HEK293 (cell line): Measurements from ENCODE around the gene TAS1R3.

Source experiments
- BCL11A ChIP-seq: fragments of 450-650 bp; formaldehyde crosslinking; IDR thresholded peaks from 2 replicates; pipeline ENCODE4 v1.5.1; 2016; ENCODE audit warnings: low read depth, missing biosample characterization, missing genetic modification characterization
- BCL11B ChIP-seq: fragments of 450-650 bp; formaldehyde crosslinking; IDR thresholded peaks from 2 replicates; pipeline ENCODE4 v1.5.1; 2016; ENCODE audit warnings: low read depth, missing biosample characterization, missing genetic modification characterization
- FEZF1 ChIP-seq: fragments of 450-650 bp; formaldehyde crosslinking; IDR thresholded peaks from 2 replicates; pipeline ENCODE4 v1.5.1; 2016; ENCODE audit warnings: missing biosample characterization, missing genetic modification characterization
- GFI1B ChIP-seq: fragments of 450-650 bp; formaldehyde crosslinking; IDR thresholded peaks from 2 replicates; pipeline ENCODE4 v1.5.1; 2016; ENCODE audit warnings: missing biosample characterization, missing genetic modification characterization
- GLIS1 ChIP-seq: fragments of 450-650 bp; formaldehyde crosslinking; IDR thresholded peaks from 2 replicates; pipeline ENCODE4 v1.5.1; 2016; ENCODE audit warnings: missing biosample characterization, missing genetic modification characterization
- HOXD13 ChIP-seq: sonication (generic); formaldehyde crosslinking; IDR thresholded peaks from 2 replicates; pipeline ENCODE4 v1.8.0; 2022; ENCODE audit warnings: missing genetic modification reagents, borderline replicate concordance
- KLF1 ChIP-seq: fragments of 450-650 bp; formaldehyde crosslinking; IDR thresholded peaks from 2 replicates; pipeline ENCODE4 v1.5.1; 2016; ENCODE audit warnings: missing biosample characterization, missing genetic modification characterization
- SCRT2 ChIP-seq: fragments of 450-650 bp; formaldehyde crosslinking; IDR thresholded peaks from 2 replicates; pipeline ENCODE4 v1.5.1; 2016; ENCODE audit warnings: missing biosample characterization, missing genetic modification characterization
- SP3 ChIP-seq: fragments of 450-650 bp; formaldehyde crosslinking; IDR thresholded peaks from 2 replicates; pipeline ENCODE4 v1.5.1; 2016; ENCODE audit warnings: missing biosample characterization, missing genetic modification characterization
- ZBTB7A ChIP-seq: fragments of 450-650 bp; formaldehyde crosslinking; IDR thresholded peaks from 2 replicates; pipeline ENCODE4 v1.5.1; 2016; ENCODE audit warnings: low read depth, missing biosample characterization, missing genetic modification characterization
- ZFHX2 ChIP-seq: fragments of 450-650 bp; formaldehyde crosslinking; conservative IDR thresholded peaks from 2 replicates; pipeline ENCODE4 v1.5.1; 2016; ENCODE audit warnings: missing biosample characterization, missing genetic modification characterization
- ZFP41 ChIP-seq: fragments of 450-650 bp; formaldehyde crosslinking; IDR thresholded peaks from 2 replicates; pipeline ENCODE4 v1.5.1; 2016; ENCODE audit warnings: missing biosample characterization, missing genetic modification characterization, borderline replicate concordance
- ZFP69B ChIP-seq: fragments of 450-650 bp; formaldehyde crosslinking; IDR thresholded peaks from 2 replicates; pipeline ENCODE4 v1.5.1; 2016; ENCODE audit warnings: missing biosample characterization, missing genetic modification characterization
- ZNF19 ChIP-seq: fragments of 450-650 bp; formaldehyde crosslinking; IDR thresholded peaks from 2 replicates; pipeline ENCODE4; 2016; ENCODE audit warnings: missing biosample characterization, missing genetic modification characterization, low read depth
- ZNF202 ChIP-seq: fragments of 450-650 bp; formaldehyde crosslinking; IDR thresholded peaks from 2 replicates; pipeline ENCODE4 v1.5.1; 2016; ENCODE audit warnings: missing biosample characterization, missing genetic modification characterization, borderline replicate concordance
- ZNF214 ChIP-seq: fragments of 450-650 bp; formaldehyde crosslinking; IDR thresholded peaks from 2 replicates; pipeline ENCODE4 v1.5.1; 2017; ENCODE audit warnings: missing biosample characterization, mild to moderate bottlenecking, missing genetic modification characterization, borderline replicate concordance
- ZNF292 ChIP-seq: fragments of 450-650 bp; formaldehyde crosslinking; IDR thresholded peaks from 2 replicates; pipeline ENCODE4 v1.5.1; 2016; ENCODE audit warnings: low read depth, missing biosample characterization, missing genetic modification characterization, borderline replicate concordance
- ZNF335 ChIP-seq: fragments of 450-650 bp; formaldehyde crosslinking; conservative IDR thresholded peaks from 2 replicates; pipeline ENCODE4 v1.5.1; 2016; ENCODE audit warnings: missing biosample characterization, missing genetic modification characterization
- ZNF354C ChIP-seq: fragments of 450-650 bp; formaldehyde crosslinking; IDR thresholded peaks from 2 replicates; pipeline ENCODE4 v1.5.1; 2016; ENCODE audit warnings: missing biosample characterization, missing genetic modification characterization, low read depth, borderline replicate concordance
- ZNF391 ChIP-seq: fragments of 450-650 bp; formaldehyde crosslinking; IDR thresholded peaks from 2 replicates; pipeline ENCODE4 v1.5.1; 2016; ENCODE audit warnings: low read depth, missing biosample characterization, missing genetic modification characterization, borderline replicate concordance
- ZNF48 ChIP-seq: fragments of 450-650 bp; formaldehyde crosslinking; IDR thresholded peaks from 2 replicates; pipeline ENCODE4 v1.5.1; 2016; ENCODE audit warnings: missing biosample characterization, missing genetic modification characterization
- ZNF555 ChIP-seq: fragments of 450-650 bp; formaldehyde crosslinking; conservative IDR thresholded peaks from 2 replicates; pipeline ENCODE4 v1.5.1; 2017; ENCODE audit warnings: missing biosample characterization, mild to moderate bottlenecking, missing genetic modification characterization, inconsistent platforms
- ZNF596 ChIP-seq: fragments of 450-650 bp; IDR thresholded peaks from 2 replicates; pipeline ENCODE4 v1.5.0; 2018; ENCODE audit warnings: missing biosample characterization, mild to moderate bottlenecking, missing genetic modification characterization, moderate library complexity
- ZNF610 ChIP-seq: fragments of 450-650 bp; formaldehyde crosslinking; IDR thresholded peaks from 2 replicates; pipeline ENCODE4 v1.5.1; 2016; ENCODE audit warnings: missing biosample characterization, missing genetic modification characterization, borderline replicate concordance
- ZNF747 ChIP-seq: fragments of 450-650 bp; formaldehyde crosslinking; IDR thresholded peaks from 2 replicates; pipeline ENCODE4 v1.5.1; 2016; ENCODE audit warnings: missing biosample characterization, missing genetic modification characterization
- ZNF776 ChIP-seq: fragments of 450-650 bp; formaldehyde crosslinking; IDR thresholded peaks from 2 replicates; pipeline ENCODE4 v1.5.0; 2017; ENCODE audit warnings: missing biosample characterization, missing genetic modification characterization, borderline replicate concordance
- ZSCAN16 ChIP-seq: fragments of 450-650 bp; formaldehyde crosslinking; IDR thresholded peaks from 2 replicates; pipeline ENCODE4 v1.5.1; 2016; ENCODE audit warnings: missing biosample characterization, missing genetic modification characterization
- TF ChIP-seq, protein P1 (sequence below): fragments of 450-650 bp; formaldehyde crosslinking; IDR thresholded peaks from 2 replicates; pipeline ENCODE4 v1.5.1; 2017; ENCODE audit warnings: missing biosample characterization, missing genetic modification characterization
- TF ChIP-seq, protein P2 (sequence below): fragments of 450-650 bp; formaldehyde crosslinking; IDR thresholded peaks from 2 replicates; pipeline ENCODE4 v1.5.1; 2016; ENCODE audit warnings: missing biosample characterization, missing genetic modification characterization
- TF ChIP-seq, protein P3 (sequence below): fragments of 450-650 bp; formaldehyde crosslinking; IDR thresholded peaks from 2 replicates; pipeline ENCODE4 v1.5.1; 2016; ENCODE audit warnings: missing biosample characterization, missing genetic modification characterization
- TF ChIP-seq, protein P4 (sequence below): fragments of 450-650 bp; formaldehyde crosslinking; IDR thresholded peaks from 2 replicates; pipeline ENCODE4 v1.5.1; 2016; ENCODE audit warnings: missing biosample characterization, missing genetic modification characterization
- TF ChIP-seq, protein P5 (sequence below): fragments of 450-650 bp; IDR thresholded peaks from 2 replicates; pipeline ENCODE4 v1.5.1; 2018; ENCODE audit warnings: missing biosample characterization, missing genetic modification characterization
- TF ChIP-seq, protein P6 (sequence below): fragments of 450-650 bp; formaldehyde crosslinking; IDR thresholded peaks from 2 replicates; pipeline ENCODE4 v1.5.1; 2016; ENCODE audit warnings: missing biosample characterization, missing genetic modification characterization

The TAS1R3 gene

DNA sequence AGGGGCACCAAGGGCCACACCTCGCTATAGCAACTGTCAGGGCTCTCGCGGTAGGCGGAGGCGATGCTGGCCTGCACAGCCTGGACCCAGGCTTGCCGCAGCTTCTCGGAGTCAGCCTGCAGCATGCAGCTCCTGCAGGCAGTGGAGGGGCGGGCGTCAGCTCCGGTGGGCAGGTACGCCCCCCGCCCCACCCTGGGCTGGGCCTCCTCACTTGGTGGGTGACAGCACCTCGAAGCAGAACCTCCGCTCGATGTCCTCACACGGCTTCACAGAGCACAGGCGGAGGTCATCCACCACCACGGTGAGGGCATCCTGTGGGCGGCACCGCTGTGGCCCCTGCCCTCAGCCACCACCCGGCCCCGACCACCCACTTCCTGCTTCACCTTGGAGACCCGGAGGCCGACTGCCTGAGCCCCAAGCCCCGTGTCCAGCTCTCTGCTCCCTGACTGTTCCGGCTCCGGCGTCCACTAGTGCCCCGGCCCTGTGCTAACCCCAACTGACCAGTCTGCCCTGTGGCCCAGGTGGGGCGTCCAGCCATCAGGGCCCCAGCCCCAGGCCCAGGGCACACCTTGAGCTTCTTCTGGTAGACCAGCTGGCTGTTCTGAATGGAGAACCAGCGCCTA is 33.2 kb upstream of the TAS1R3 start (continued):
- TF ChIP-seq ZNF202 (tag by site-specific recombination) (no peak), ZNF555 (tag by site-specific recombination) (no peak), ZNF214 (tag by site-specific recombination) (no peak), ZNF19 (tag by site-specific recombination) (no peak), BCL11A (tag by site-specific recombination) (peak; percentile 67; the same call in 1 of the 2 replicates), ZNF48 (tag by site-specific recombination) (no peak), ZFP69B (no peak), KLF1 (peak; percentile 88), ZNF610 (tag by site-specific recombination) (no peak), HOXD13 (CRISPR knock-in tag) (no peak), ZNF776 (tag by site-specific recombination) (no peak), ZNF292 (tag by site-specific recombination) (no peak), GFI1B (tag by site-specific recombination) (no peak), ZNF335 (tag by site-specific recombination) (no peak), FEZF1 (tag by site-specific recombination) (no peak), ZNF354C (no peak), GLIS1 (tag by site-specific recombination) (no peak), ZSCAN16 (tag by site-specific recombination) (no peak), SCRT2 (no peak), ZNF391 (tag by site-specific recombination) (no peak), ZNF747 (tag by site-specific recombination) (no peak), BCL11B (tag by site-specific recombination) (peak; percentile 48), ZFP41 (no peak), SP3 (tag by site-specific recombination) (no peak), ZNF596 (tag by site-specific recombination) (no peak), ZBTB7A (tag by site-specific recombination) (peak; percentile 96), ZFHX2 (tag by site-specific recombination) (0 out of 2 replicates have a peak, but pooled peaks have one; percentile 10)
- TF ChIP-seq, protein P1, sequence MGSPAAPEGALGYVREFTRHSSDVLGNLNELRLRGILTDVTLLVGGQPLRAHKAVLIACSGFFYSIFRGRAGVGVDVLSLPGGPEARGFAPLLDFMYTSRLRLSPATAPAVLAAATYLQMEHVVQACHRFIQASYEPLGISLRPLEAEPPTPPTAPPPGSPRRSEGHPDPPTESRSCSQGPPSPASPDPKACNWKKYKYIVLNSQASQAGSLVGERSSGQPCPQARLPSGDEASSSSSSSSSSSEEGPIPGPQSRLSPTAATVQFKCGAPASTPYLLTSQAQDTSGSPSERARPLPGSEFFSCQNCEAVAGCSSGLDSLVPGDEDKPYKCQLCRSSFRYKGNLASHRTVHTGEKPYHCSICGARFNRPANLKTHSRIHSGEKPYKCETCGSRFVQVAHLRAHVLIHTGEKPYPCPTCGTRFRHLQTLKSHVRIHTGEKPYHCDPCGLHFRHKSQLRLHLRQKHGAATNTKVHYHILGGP (tag by site-specific recombination), result no peak
- TF ChIP-seq, protein P2, sequence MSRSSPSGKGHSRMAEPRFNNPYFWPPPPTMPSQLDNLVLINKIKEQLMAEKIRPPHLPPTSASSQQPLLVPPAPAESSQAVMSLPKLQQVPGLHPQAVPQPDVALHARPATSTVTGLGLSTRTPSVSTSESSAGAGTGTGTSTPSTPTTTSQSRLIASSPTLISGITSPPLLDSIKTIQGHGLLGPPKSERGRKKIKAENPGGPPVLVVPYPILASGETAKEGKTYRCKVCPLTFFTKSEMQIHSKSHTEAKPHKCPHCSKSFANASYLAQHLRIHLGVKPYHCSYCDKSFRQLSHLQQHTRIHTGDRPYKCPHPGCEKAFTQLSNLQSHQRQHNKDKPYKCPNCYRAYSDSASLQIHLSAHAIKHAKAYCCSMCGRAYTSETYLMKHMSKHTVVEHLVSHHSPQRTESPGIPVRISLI, result no peak
- TF ChIP-seq, protein P3, sequence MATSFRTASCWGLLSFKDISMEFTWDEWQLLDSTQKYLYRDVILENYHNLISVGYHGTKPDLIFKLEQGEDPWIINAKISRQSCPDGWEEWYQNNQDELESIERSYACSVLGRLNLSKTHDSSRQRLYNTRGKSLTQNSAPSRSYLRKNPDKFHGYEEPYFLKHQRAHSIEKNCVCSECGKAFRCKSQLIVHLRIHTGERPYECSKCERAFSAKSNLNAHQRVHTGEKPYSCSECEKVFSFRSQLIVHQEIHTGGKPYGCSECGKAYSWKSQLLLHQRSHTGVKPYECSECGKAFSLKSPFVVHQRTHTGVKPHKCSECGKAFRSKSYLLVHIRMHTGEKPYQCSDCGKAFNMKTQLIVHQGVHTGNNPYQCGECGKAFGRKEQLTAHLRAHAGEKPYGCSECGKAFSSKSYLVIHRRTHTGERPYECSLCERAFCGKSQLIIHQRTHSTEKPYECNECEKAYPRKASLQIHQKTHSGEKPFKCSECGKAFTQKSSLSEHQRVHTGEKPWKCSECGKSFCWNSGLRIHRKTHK, result no peak
- TF ChIP-seq, protein P4, sequence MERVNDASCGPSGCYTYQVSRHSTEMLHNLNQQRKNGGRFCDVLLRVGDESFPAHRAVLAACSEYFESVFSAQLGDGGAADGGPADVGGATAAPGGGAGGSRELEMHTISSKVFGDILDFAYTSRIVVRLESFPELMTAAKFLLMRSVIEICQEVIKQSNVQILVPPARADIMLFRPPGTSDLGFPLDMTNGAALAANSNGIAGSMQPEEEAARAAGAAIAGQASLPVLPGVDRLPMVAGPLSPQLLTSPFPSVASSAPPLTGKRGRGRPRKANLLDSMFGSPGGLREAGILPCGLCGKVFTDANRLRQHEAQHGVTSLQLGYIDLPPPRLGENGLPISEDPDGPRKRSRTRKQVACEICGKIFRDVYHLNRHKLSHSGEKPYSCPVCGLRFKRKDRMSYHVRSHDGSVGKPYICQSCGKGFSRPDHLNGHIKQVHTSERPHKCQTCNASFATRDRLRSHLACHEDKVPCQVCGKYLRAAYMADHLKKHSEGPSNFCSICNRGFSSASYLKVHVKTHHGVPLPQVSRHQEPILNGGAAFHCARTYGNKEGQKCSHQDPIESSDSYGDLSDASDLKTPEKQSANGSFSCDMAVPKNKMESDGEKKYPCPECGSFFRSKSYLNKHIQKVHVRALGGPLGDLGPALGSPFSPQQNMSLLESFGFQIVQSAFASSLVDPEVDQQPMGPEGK (tag by site-specific recombination), result 0 out of 2 replicates have a peak, but pooled peaks have one; percentile 26
- TF ChIP-seq, protein P5, sequence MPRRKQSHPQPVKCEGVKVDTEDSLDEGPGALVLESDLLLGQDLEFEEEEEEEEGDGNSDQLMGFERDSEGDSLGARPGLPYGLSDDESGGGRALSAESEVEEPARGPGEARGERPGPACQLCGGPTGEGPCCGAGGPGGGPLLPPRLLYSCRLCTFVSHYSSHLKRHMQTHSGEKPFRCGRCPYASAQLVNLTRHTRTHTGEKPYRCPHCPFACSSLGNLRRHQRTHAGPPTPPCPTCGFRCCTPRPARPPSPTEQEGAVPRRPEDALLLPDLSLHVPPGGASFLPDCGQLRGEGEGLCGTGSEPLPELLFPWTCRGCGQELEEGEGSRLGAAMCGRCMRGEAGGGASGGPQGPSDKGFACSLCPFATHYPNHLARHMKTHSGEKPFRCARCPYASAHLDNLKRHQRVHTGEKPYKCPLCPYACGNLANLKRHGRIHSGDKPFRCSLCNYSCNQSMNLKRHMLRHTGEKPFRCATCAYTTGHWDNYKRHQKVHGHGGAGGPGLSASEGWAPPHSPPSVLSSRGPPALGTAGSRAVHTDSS (tag by site-specific recombination), result no peak
- TF ChIP-seq, protein P6, sequence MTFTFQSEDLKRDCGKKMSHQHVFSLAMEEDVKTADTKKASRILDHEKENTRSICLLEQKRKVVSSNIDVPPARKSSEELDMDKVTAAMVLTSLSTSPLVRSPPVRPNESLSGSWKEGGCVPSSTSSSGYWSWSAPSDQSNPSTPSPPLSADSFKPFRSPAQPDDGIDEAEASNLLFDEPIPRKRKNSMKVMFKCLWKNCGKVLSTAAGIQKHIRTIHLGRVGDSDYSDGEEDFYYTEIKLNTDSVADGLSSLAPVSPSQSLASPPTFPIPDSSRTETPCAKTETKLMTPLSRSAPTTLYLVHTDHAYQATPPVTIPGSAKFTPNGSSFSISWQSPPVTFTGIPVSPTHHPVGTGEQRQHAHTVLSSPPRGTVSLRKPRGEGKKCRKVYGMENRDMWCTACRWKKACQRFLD (tag by site-specific recombination), result no peak
